HG03045 (cell line): ENCODE data around the gene FAF2.
A peak's percentile ranks its signal among the peaks of the same experiment; 100 is the strongest.
"Not testable (repeated sequence)": the region's sequence is repeated elsewhere in the genome, so short reads cannot be mapped to it uniquely, and the experiment has no call there.

Source experiments
- ATAC-seq: cut with Tn5 transposase; IDR thresholded peaks from one replicate; pipeline ENCODE4 v1.9.1; 2021; ENCODE audit warnings: mild to moderate bottlenecking, moderate library complexity; ENCODE audit not compliant: unreplicated experiment

The FAF2 gene

DNA sequence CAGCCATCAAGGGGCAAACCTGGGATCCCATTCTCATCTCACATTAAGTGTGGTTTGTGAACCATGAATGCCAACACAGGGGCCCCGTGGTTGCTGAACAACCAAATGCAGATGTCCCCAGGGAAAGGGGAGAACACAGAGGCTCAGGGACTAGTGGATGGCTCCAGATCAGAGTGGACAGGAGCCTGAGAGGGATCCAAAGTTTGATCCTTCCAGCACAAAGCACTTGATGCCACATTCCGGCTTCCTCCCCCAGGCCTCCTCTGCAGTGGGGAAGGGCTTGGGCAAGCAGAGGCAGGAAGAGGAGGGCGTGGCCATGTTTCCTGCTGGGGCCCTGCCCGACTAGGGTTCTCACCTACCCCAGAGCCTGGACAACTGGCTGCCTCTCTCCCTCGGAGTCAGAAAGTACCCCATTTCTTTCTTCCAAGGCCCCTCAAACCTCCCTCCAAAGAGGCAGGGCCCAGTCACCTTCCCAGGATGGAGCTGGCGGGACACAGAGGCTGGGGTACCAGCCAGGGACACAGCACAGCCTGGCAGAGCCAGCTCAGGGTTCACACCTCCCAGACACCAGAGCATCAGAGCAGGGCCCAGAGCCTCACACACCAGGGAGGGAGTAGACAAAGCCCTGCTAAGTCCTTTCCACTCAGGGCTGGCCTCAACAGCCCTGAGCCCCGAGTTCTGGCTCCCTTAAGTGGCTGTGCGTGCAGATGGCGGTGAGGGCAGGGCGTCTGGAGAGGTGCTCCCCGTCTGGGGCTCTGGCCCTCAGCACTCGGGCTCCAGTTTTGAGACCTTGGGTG lies 93.4 kb downstream of the FAF2 start:
- no peak for ATAC-seq

DNA sequence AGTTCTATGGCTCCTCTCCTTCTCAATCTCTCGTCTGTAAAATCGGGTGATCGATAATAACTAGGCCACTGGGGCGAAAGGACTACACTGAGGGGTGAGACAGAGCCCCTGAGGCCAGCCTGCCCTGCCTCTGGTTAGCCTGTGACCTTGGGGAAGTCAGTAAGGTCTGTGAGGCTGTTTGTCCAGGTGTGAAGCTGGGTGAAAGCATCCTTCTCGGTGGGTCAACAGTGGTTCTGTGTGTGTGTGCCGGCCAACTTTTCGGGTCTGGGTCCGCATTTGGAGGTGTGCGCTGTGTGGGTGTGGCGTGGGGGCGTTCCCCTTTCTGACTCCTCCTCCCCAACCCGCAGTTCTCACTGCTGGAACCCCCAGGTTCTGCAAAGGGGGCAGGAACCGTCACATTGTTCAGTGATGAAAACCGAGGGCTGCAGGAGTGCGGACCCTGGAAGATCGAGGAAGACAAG lies 94.0 kb downstream of the FAF2 start:
- ATAC-seq: no peak

DNA sequence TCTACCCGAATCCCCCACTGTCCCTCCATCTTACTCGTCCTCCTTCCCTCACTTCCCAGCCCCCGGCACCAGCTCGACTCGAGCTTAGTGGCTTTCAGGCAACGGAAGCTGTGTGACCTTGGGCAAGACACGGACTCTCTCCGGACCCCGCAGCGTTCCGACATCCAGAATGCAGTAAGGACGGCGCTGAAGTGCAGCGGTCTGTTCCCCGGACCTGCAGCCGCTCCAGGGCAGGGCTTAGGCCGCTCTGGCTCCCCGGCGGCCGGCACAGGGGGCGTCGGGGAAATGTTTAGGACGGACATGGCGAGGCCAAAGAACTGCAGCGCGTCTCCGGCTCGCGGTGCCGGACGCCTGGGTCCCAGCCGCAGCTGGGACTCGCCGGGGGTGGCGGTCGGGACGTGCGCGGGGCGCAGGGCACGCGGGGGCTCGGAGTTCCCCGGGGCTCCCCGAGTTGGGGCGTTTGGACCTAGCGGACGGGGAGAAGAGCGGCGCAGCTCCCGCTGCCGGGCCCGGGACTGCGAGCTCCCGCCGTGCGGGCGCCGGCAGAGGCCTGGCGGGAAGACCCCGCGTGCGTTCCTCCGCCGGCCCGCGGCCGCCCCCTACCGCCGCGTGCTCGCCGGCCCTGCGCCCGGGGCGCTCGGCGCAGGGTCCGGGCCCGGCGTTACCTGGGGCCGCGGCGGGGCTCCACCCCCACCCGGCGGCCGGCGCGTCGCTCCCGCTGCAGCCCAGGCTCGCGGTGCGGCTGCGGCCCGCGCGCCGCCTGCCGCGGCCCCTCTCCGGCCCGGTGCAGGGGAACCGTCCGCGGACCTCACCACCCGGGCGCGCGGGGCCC lies 94.6 kb downstream of the FAF2 start:
- ATAC-seq: peak; percentile 51

DNA sequence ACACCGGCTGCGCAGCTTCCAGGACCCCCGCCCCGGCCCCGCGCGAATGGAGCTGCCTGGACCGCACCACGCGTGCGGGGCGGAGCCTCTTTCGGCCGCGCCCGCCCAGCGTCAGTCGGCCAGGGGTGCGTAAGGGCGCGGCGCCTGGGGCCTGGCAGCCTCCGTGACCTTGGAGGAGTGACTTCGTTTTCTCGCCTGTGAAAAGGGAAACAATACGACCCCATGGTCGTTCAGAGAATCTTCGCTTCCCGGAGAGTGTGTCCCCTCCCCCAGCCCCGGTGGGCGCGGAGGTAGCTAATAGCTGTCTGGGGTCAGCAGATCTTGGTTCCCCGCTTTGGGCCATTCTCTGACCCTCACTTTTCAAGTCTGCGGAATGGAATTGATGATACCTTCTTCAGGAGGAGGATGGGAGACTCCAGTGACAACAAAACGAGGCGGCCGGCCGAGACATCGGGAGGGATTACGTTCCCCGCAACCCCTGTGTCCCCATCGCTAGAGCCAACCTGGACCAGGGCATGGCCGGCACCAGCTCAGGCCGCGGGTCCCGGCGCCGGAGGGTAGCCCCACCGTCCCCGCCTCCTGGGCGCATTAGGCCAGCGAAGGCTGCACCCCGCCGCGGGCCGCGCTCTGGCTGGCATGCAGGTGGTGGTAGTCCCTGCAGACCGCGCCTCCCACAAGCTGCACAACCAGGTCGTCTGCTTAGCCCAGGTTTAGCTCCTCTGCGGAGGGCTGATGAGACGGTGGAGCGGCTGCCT lies 95.4 kb downstream of the FAF2 start:
- peak; percentile 64 for ATAC-seq

DNA sequence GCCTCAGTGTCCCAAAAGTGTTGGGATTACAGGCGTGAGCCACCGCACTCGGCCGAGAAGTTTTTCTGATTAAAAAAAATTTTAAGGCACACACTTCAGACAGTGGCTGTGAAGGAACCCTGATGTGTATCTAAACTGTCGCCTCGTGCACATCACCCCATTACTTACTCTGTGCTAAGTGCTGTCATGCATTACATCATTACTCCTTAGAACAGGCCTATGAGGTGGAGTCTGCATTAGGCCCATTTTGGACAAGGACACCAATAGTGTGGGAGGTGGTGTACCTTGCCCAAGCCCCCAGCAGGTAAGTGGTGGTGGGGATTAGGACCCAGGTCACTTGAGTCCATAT lies 97.2 kb downstream of the FAF2 start:
- ATAC-seq: no peak

DNA sequence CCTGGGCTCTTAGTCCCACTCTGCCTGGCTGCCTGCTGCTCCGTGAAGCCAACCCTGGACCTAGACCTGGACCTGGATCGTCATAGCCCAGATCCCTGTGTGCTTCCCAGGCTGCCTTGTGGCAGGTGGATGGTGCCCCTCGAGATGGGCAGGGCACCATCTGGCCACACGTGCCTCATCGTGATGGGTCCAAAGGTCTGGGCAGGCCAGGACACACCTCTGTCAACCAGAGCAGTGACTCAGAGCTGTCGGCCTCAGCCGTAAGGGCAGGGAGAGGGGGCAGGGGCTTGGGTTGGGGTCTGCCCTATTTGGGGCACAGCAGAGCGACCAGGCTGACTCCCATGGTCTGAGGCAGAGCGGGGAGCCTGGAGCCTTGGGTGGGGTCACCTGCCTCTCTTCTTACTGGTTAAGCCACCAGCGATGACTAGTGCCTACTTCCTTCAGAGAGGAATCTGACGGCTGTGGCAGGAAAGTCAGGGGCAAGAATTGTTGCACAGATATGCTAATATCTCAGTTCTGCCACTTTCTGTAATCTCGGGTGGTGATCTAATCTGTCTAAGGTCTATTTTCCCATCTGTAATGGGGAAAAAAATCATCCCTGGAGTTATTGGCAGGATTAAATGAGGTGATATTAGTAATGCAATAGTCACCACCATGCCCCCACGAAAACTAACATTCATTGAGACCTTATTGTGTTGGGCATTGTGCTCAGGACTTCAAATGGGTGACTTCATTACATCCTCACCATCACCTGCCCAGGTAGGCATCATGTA lies 97.7 kb downstream of the FAF2 start:
- no peak for ATAC-seq

DNA sequence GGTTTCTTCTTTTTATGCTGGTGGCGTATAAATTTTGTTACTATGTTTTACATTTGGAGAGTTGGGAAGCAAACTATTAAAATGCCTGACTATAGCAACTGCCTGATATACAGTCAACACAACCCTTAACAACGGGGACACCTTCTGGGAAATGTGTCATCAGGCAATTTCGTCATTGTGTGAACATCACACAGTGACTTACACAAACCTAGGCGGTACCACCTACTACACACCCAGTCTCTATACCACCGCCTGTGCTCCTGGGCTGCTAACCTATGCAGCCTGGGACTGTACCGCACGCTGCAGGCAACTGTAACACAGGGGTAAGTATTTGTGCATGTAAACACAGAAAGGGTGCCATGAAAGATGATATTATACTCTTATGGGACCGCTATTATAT lies 99.6 kb downstream of the FAF2 start:
- no peak for ATAC-seq

DNA sequence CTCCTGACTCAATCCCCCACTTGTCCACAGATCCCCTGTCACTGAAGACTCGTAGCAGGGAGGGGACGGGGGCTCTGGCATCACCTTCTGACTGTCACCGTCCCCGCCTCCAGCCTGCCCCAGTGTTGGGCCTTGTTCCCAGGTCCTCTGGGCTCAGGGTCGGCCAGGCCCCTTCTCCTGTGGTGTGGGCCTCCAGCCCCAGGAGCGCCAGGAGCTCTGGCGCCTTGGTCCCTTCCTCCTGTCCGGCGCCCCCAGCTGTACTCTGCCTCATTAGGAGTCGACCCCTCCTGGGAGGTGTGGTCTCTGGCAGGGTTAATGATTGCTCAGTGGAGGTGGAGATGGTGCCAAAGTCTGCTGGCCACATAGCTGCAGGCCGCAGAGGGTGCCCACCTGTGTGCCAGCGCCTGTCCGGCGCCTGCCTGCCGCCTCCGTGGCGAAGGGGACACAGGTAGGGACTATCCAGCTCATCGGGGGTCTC lies 100.8 kb downstream of the FAF2 start, which contains the start of gene CDHR2:
Gene CDHR2 (plus strand): TSS at position 376 of the 478 bp plus-strand sequence. CDS start 16,011 bp downstream, outside the sequence.
- ATAC-seq: no peak

DNA sequence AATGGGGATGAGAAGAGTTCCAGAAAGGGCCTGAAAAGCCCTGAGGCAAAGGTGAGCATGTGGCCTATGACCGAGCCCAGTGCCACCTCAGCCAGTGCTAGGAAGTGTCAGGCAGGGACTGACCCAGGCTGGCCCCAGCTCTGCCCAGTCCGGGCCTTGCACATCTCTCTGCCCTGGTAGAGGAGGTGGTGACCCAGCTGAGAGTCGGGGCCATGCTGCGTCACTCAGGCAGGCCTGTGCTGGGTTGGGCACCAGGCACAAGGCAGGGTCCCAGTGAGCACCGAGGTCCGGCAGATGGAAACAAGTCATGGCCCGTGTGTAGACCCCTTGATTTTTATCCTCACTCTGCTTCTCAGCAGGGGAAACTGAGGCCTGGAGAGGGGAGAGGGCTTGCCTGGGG lies 101.7 kb downstream of the FAF2 start:
- no peak for ATAC-seq

DNA sequence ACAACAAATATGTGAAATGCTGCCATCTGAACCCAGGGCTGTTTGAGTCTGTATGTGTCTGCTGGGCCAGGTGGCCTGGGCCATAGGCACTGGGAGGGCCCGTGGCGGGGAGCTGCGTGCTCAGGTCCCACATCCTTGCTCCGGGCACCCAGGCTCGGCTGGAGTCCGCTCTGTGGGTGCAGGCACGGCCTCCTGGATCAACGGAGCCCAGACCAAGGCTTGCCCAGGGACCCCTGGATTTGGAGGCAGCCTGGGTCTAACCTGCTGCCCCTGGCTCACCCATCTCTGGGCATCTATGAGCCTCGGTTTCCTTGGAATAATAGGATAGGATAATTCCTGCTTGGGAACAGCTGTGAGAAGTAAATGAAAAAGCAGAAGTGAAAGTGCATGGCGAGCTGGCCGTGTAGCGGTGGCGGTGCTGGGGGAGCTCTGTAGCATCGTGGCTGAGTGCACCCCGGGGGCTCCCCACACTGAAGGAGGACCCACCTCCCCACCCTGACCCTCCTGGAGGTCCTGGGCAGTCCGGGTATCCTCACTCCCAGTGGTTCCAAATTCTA lies 102.2 kb downstream of the FAF2 start:
- no peak for ATAC-seq

DNA sequence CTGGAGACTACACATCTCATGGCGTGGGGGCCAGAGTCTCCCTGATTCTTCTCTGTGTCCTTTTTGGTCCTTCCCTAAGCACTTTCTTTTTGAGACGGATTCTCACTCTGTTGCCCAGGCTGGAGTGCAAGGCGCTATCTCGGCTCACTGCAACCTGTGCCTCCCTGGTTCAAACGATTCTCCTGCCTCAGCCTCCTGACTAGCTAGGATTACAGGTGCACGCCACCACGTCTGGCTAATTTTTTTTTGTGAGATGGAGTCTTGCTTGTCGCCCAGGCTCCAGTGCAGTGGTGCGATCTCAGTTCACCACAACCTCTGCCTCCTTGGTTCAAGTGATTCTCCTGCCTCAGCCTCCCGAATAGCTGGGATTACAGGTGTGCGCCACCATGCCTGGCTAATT lies 102.8 kb downstream of the FAF2 start:
- ATAC-seq: not testable (repeated sequence)

DNA sequence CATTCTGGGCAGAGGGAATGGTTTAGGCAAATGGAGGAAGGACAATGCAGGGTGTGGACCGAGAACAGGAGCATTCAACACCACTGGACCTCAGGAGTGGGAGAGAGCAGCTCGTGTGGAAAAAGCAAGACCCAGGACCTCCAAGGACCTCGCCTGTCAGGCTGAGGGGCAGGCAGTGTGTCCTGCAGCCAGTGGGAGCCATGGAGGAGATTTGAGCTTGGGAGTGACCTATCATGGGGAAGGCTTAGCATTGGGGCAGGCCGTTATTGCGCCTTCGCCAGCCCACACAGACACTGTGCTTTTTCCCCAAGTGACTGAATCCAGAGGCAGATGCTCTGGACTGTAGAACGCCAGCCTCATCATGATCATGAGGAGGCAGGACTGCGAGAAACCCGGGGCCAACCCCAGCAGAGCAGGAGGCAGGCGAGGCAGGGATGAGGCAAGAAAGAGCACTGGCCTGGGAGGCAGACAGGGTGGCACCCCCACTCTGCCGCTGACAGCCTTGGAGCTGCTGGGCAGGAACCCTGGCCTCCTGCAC lies 104.2 kb downstream of the FAF2 start:
- ATAC-seq: no peak

DNA sequence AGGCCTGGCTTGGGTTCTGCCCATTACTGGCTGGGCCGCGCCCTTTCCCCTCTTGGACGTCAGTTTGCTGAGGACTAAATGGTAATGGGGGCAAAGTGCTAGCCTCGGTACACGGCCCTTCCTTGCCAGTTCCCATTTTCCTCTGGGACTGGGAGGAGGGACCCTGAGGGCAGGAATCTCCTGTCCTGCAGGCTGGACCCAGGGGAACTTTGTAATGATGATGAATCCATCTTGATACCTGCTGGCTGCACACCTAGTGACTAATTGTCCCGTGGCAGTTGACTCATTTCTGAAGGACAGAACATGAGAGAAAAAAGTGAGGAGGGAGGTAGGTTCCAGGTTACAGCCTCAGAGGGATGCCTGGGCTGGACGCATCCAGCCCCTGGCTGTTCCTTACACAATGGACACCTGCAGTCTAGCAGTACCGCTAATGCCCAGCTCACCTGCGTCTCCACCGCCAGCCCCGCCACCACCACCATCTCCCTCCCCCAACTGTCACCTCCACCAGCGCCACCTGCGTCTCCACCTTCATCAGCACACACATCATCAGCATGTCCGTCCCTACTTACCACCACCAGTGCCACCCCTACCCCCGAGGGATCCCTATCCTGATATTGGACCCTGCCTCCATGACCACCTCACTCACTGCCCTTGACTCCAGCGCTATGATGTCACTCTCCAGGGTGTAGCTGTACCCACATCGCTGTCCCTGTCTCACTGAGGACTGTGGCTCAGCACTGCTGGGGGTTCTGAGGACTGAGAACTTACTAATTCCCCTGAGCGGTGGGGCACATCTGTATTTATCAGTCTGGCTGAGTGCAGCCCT lies 105.3 kb downstream of the FAF2 start:
- no peak for ATAC-seq

DNA sequence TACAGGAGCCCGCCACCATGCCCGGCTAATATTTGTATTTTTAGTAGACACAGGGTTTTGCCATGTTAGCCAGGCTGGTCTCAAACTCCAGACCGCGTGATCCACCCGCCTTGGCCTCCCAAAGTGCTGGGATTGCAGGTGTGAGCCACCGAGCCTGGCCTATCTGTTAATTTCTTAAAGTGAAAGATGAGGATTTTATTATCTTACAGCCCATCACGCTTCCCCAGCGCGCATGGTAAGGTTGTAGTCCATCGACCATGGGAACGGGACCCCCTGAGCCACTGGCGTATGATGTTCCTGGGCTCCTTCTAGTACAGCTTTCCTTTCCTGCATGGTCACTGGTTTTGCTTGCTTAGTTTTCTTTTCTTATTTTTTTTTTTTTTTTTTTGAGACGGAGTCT lies 109.7 kb downstream of the FAF2 start:
- no peak for ATAC-seq
